CD14-positive monocyte (primary cell): Measurements from ENCODE around the gene SUSD1. TPM values are rescaled to one million over a fixed set of nuclear protein-coding genes. Genes with fewer than 3 reads are reported as not detected.

Source experiments
- DNase-seq, 3 donors: peaks; one replicate each; pipeline ENCODE4 v3.0.0-alpha.2; 2011 to 2022
- H2AFZ ChIP-seq: 2 replicates; pipeline ENCODE4 v1.6.0; 2012; ENCODE audit warnings: mild to moderate bottlenecking, low read depth, low read length, inconsistent platforms; ENCODE audit not compliant: insufficient read depth, poor library complexity, severe bottlenecking
- H3K27ac ChIP-seq, 2 donors: 1 replicate in 1 of 2; 2 replicates in 1 of 2; pipeline ENCODE4 v1.5.1; 2012 to 2013; ENCODE audit warnings: low read length in 2 of 2, control low read depth in 1 of 2, inconsistent platforms in 1 of 2, low read depth in 1 of 2, mild to moderate bottlenecking in 1 of 2
- H3K27me3 ChIP-seq, 2 donors: one replicate each; pipeline versions ENCODE4 v1.6.0 to v1.6.1; 2011 to 2013; ENCODE audit warnings: low read length in 2 of 2; ENCODE audit not compliant: control insufficient read depth in 2 of 2, insufficient read depth in 2 of 2
- H3K36me3 ChIP-seq, 2 donors: replicated peaks in 1 of 2; 1 replicate in 1 of 2; 2 replicates in 1 of 2; pipeline versions ENCODE4 v1.5.1 to v1.6.1; 2012 to 2013; ENCODE audit warnings: low read length in 2 of 2, control low read depth in 1 of 2, inconsistent platforms in 1 of 2, mild to moderate bottlenecking in 1 of 2; ENCODE audit not compliant: insufficient read depth in 2 of 2, control insufficient read depth in 1 of 2
- H3K4me1 ChIP-seq, 2 donors: 1 replicate in 1 of 2; 2 replicates in 1 of 2; pipeline versions ENCODE4 v1.5.1 to v1.6.1; 2012 to 2013; ENCODE audit warnings: low read length in 2 of 2, control low read depth in 1 of 2, inconsistent platforms in 1 of 2, mild to moderate bottlenecking in 1 of 2, moderate library complexity in 1 of 2; ENCODE audit not compliant: insufficient read depth in 2 of 2, control insufficient read depth in 1 of 2
- H3K4me2 ChIP-seq: replicated peaks from 2 replicates; pipeline ENCODE3; 2012; ENCODE audit warnings: low read length, moderate library complexity, mild to moderate bottlenecking; ENCODE audit not compliant: poor library complexity, severe bottlenecking; ENCODE audit errors: extremely low read depth
- H3K4me3 ChIP-seq, 3 experiments: fragments of 200-600 bp in 1 of 3; sonication (generic) in 1 of 3; replicated peaks in 1 of 3; 1 replicate in 2 of 3; 2 replicates in 1 of 3; pipeline ENCODE4 v1.5.1; 2011 to 2013; ENCODE audit warnings: low read length in 3 of 3, mild to moderate bottlenecking in 3 of 3, control low read depth in 2 of 3, low read depth in 2 of 3, inconsistent platforms in 1 of 3, moderate library complexity in 1 of 3
- H3K79me2 ChIP-seq: 2 replicates; pipeline ENCODE4 v1.6.0; 2012; ENCODE audit warnings: mild to moderate bottlenecking, control low read depth, inconsistent platforms, low read length, moderate library complexity; ENCODE audit not compliant: insufficient read depth
- H3K9ac ChIP-seq: 2 replicates; pipeline ENCODE4 v1.6.0; 2017; ENCODE audit warnings: low read length, mild to moderate bottlenecking; ENCODE audit not compliant: insufficient read depth, poor library complexity, severe bottlenecking
- H3K9me3 ChIP-seq, 2 donors: replicated peaks in 1 of 2; 1 replicate in 1 of 2; 2 replicates in 1 of 2; pipeline versions ENCODE4 v1.5.1 to v1.6.1; 2012 to 2013; ENCODE audit warnings: low read length in 2 of 2, control low read depth in 1 of 2; ENCODE audit not compliant: control insufficient read depth in 1 of 2, insufficient read depth in 1 of 2
- H4K20me1 ChIP-seq: 2 replicates; pipeline ENCODE4 v1.6.0; 2012; ENCODE audit warnings: mild to moderate bottlenecking, low read length, control low read depth, moderate library complexity; ENCODE audit not compliant: insufficient read depth
- H3K27ac Mint-ChIP-seq, 7 donors: one replicate each; pipeline ENCODE4 v1.8.0; 2020; ENCODE audit warnings: mild to moderate bottlenecking in 7 of 7, mixed read lengths in 7 of 7, moderate library complexity in 6 of 7, inconsistent platforms in 2 of 7
- H3K27me3 Mint-ChIP-seq, 3 donors: one replicate each; pipeline ENCODE4 v1.8.0; 2021 to 2022; ENCODE audit warnings: low read depth in 3 of 3, mild to moderate bottlenecking in 3 of 3, mixed read lengths in 3 of 3, moderate library complexity in 3 of 3, inconsistent platforms in 1 of 3
- H3K36me3 Mint-ChIP-seq, 2 donors: one replicate each; pipeline ENCODE4 v1.8.0; 2020; ENCODE audit warnings: mixed read lengths in 2 of 2, inconsistent platforms in 1 of 2, mild to moderate bottlenecking in 1 of 2
- H3K4me1 Mint-ChIP-seq: one replicate; pipeline ENCODE4 v1.8.0; 2020; ENCODE audit warnings: mild to moderate bottlenecking, mixed read lengths
- H3K4me3 Mint-ChIP-seq, 2 donors: one replicate each; pipeline ENCODE4 v1.8.0; 2020; ENCODE audit warnings: mild to moderate bottlenecking in 2 of 2, mixed read lengths in 2 of 2, moderate library complexity in 1 of 2
- H3K9me3 Mint-ChIP-seq, 7 donors: one replicate each; pipeline ENCODE4 v1.8.0; 2020 to 2022; ENCODE audit warnings: mixed read lengths in 7 of 7, mild to moderate bottlenecking in 6 of 7, moderate library complexity in 6 of 7, inconsistent platforms in 2 of 7
- CTCF ChIP-seq: fragments of 200-600 bp; IDR thresholded peaks from one replicate; pipeline ENCODE4 v1.8.0; 2022; ENCODE audit warnings: antibody characterized with exemption, mild to moderate bottlenecking
- whole genome bisulfite sequencing: methylation state at CpG from one replicate; pipeline ENCODE4 v1.1.5; 2013; ENCODE audit warnings: missing lambda C conversion rate; ENCODE audit not compliant: insufficient coverage; 5-methylcytosine and 5-hydroxymethylcytosine counted together
- intact Hi-C, 2 donors: fragments of 100-400 bp; cut with micrococcal nuclease; formaldehyde crosslinking; loops; one replicate each; pipeline versions ENCODE4 v1.15.0 to v1.15.1; 2023
- polyA plus RNA-seq, 3 donors: library from polyadenylated mRNA; depleted of rRNA in 1 of 3; unstranded in 2 of 3; stranded (reverse) in 1 of 3; fragments of 300-500 nt in 2 of 3; fragments of >200 nt in 1 of 3; fragmentation: Illumina TruSeq in 2 of 3; gene quantifications; 1 replicate in 2 of 3; 2 replicates in 1 of 3; pipeline ENCODE4 v1.2.3, GENCODE V29; 2012 to 2021

The SUSD1 gene
- polyA plus RNA-seq, 3 donors, result 29.1 to 42.3 (median 30.9) TPM

DNA sequence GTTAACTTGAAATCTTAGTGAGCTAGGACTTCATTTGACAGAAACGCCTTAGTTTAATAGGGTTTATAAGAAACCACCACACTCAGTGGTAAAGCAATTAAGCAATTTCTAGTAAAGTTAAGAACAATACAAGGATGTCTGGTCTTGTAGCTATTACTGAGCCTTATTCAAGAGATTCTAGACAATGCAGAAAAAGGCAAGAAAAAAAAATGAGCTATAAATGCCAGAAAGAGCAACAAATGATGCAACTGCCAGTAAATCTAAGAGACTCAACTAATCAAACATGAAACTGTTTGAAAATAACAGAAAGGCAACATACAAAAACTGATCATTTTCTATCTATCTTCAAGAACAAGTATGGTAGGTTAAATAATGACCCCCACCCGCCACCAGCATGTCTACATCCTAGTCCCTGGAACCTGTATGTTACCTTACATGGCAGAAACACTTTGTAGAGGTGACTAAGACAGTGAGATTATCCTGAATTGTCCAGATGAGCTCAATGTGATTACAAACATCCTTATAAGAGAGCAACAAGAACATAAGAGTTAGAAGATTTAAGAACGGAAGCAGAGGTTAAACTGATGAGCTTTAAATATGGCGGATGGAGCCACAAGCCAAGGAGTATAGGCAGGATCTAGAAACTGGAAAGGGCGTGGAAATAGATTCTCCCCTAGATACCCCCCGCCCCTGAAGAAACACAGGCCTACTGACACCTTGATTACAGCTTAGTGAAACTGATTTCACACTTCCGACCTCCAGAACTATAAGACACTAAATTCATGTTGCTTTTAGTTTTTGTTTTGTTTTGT lies 93.0 kb downstream of the SUSD1 start:
- Mint-ChIP-seq H3K27me3 (peaks cover 0 to 1% (median 0%) of the 10 kb centered on the region in 3 donors), H3K4me1 (peaks cover 13% of the 10 kb centered on the region), H3K27ac (peak overlapping the region in 1 of 7 donors; percentile 31), H3K4me3 (no peak overlapping the region), H3K9me3 (peaks cover 0 to 3% (median 0%) of the 10 kb centered on the region in 7 donors), H3K36me3 (peaks cover 59 to 85% of the 10 kb centered on the region in 2 donors)
- Histone ChIP-seq H3K27me3 (no peaks in the 10 kb centered on the region), H4K20me1 (peaks cover under 1% of the 10 kb centered on the region), H2AFZ (no peak overlapping the region), H3K9me3 (no peaks in the 10 kb centered on the region), H3K27ac (no peak overlapping the region), H3K4me1 (peaks cover 0 to 3% of the 10 kb centered on the region in 2 donors), H3K79me2 (no peaks in the 10 kb centered on the region), H3K9ac (no peak overlapping the region), H3K36me3 (peaks cover 76 to 96% of the 10 kb centered on the region in 2 donors), H3K4me2 (no peak overlapping the region), H3K4me3 (no peak overlapping the region)
- TF ChIP-seq CTCF, result no peak
- intact Hi-C loops, result no loop called here
- WGBS, result no CpG with 5 or more reads among the region's 7 CpGs
- DNase-seq, result no peak

GRCh38 chr9:112080831-112081542 lies 94.1 kb downstream of the SUSD1 start:
- Histone ChIP-seq H3K36me3 (peaks cover 78 to 98% of the 10 kb centered on the region in 2 donors), H3K9me3 (no peaks in the 10 kb centered on the region), H3K27me3 (no peaks in the 10 kb centered on the region), H2AFZ (no peak overlapping the region), H3K4me1 (peaks cover 0 to 3% of the 10 kb centered on the region in 2 donors), H3K27ac (no peak overlapping the region), H3K4me2 (no peak overlapping the region), H4K20me1 (peaks cover 6% of the 10 kb centered on the region), H3K4me3 (no peak overlapping the region), H3K9ac (no peak overlapping the region), H3K79me2 (no peaks in the 10 kb centered on the region)
- Mint-ChIP-seq H3K27ac (peak overlapping the region in 2 of 7 donors; percentile 11 to 14), H3K27me3 (peaks cover 0 to 1% (median 0%) of the 10 kb centered on the region in 3 donors), H3K36me3 (peaks cover 63 to 86% of the 10 kb centered on the region in 2 donors), H3K4me1 (peaks cover 16% of the 10 kb centered on the region), H3K9me3 (peaks cover 0 to 3% (median 0%) of the 10 kb centered on the region in 7 donors), H3K4me3 (no peak overlapping the region)
- TF ChIP-seq CTCF, result no peak
- intact Hi-C loops, result no loop called here
- WGBS, result 83% methylated on average over 3 of the region's 5 CpGs
- DNase-seq, result no peak
